ENCODE measurements around the gene LYRM4. TPM values are rescaled to one million over a fixed set of nuclear protein-coding genes. Genes with fewer than 3 reads are reported as not detected.

Gene LYRM4
- total and polyA plus RNA-seq, 9 of the 15 experiments (the other 6 are each of a cell fraction or from before 2014, with no cell fraction given) = 24.2 to 69.4 (median 41.8) TPM

- no peak for TF ChIP-seq EP400 (IDR thresholded peaks at IDR 0.05)
- TF ChIP-seq STAG1 (CRISPR knock-in tag; IDR thresholded peaks at IDR 0.05; ENCODE audit: borderline replicate concordance) = no peak
- no peak for TF ChIP-seq ZNF609 (CRISPR knock-in tag; IDR thresholded peaks at IDR 0.05; ENCODE audit: borderline replicate concordance)
- TF ChIP-seq ELK3 (CRISPR knock-in tag; IDR thresholded peaks at IDR 0.05) = no peak
- TF ChIP-seq CCNT2 (IDR thresholded peaks at IDR 0.05; ENCODE audit: borderline replicate concordance, extremely low read depth, insufficient read length, low read depth, low read length) = no peak
- no peak for TF ChIP-seq SNRNP70 (optimal IDR thresholded peaks at IDR 0.05; ENCODE audit: low read depth, low read length)
- TF ChIP-seq ATF7 (IDR thresholded peaks at IDR 0.05) = no peak
- TF ChIP-seq ZNF224 (CRISPR knock-in tag; IDR thresholded peaks at IDR 0.05) = no peak
- TF ChIP-seq ZBTB34 (CRISPR knock-in tag; IDR thresholded peaks at IDR 0.05) = no peak
- TF ChIP-seq MAZ (CRISPR knock-in tag; conservative IDR thresholded peaks at IDR 0.05 in 1 of 2, IDR thresholded peaks at IDR 0.05 in 1 of 2) = no peak
- TF ChIP-seq NBN (IDR thresholded peaks at IDR 0.05; ENCODE audit: low read depth) = no peak
- no peak for TF ChIP-seq CREBBP (IDR thresholded peaks at IDR 0.05; ENCODE audit: low read depth, low read length)
- no peak for TF ChIP-seq SRSF9 (IDR thresholded peaks at IDR 0.05; ENCODE audit: borderline replicate concordance, low read depth, low read length)
- TF ChIP-seq BRF1 (IDR thresholded peaks at IDR 0.05; ENCODE audit: borderline replicate concordance, extremely low read depth, insufficient read length) = no peak
- no peak for TF ChIP-seq NR2C1 (IDR thresholded peaks at IDR 0.05)
- no peak for TF ChIP-seq NR2C1 (tag; IDR thresholded peaks at IDR 0.05)
- no peak for TF ChIP-seq ZNF668 (CRISPR knock-in tag; IDR thresholded peaks at IDR 0.05)
- TF ChIP-seq THAP12 (CRISPR knock-in tag; IDR thresholded peaks at IDR 0.05) = no peak
- TF ChIP-seq RBM39 (optimal IDR thresholded peaks at IDR 0.05; ENCODE audit: low read depth, low read length) = no peak
- TF ChIP-seq ZNF253 (CRISPR knock-in tag; conservative IDR thresholded peaks at IDR 0.05) = no peak
Observed at GRCh38 chr6:5261545-5262109, 877 bp upstream of the LYRM4 start (continued).

Data from K562 (cell line).